ENCODE data around the gene CHRNB4.
A peak's percentile ranks its signal among the peaks of the same experiment; 100 is the strongest.
"Not testable (repeated sequence)": the region's sequence is repeated elsewhere in the genome, so short reads cannot be mapped to it uniquely, and the experiment has no call there.

CHRNB4 gene

DNA sequence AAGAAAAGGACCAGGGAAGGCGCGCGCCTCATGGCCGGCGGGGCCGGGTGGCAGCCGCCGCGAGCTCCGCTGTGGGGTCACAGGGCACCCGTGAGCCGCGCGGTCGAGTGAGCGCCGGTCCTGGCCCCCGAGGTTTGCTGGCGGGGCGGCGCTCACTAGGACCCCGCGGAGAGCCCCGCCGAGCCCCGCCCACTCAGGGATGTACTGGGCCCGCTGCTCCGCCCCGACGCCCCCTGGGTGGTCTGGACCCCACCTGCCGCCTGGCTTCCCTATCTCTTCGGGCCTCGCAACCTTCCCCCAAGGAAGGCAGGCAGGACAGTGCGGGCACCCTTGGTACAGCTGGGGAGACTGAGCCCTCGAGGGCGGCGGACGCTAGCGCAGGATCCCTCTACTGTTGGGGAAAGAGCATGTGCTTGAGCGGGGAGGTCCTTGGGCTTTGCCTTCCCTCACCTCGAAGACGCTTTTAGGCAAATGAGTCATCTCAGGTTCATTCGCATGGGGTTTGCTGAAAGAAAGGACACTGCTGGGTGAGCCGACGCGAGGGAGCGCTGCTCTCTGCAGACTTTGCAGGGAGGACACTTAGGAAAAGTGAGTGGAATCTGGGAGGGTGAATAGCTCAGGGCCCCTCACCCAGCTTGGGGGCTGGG, at the start of gene CHRNB4:
Gene CHRNB4 (minus strand): TSS at position 109 of the 647 bp plus-strand sequence. CDS start 77 bp downstream, at position 32.
- peak; percentile 20 for DNase-seq

- DNase-seq, result no peak
These were observed 48.6 kb upstream of the CHRNB4 start for GRCh38 chr15:78689626-78690025.

DNA sequence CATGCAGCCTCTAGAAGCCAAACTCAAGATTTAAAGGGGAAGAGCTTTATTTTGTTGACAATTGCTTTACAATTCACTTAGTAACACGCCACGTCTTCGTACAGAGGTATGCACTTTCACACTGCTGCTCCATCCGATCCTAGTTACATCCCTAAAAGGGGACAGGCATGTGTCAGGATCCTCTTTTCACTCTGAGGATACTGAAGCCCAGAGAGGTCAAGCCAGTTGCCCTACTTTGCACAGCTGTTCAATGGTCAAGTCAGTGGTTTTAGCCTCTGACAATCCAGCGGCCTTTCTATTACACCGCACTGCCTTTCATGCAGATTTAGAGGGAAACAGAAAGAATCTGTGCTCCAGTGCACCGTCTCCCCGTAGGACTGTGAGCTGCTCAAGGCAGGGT, 44.9 kb upstream of the CHRNB4 start:
- DNase-seq, result no peak

- no peak for DNase-seq
These were observed 44.3 kb upstream of the CHRNB4 start for GRCh38 chr15:78685159-78685921.

DNA sequence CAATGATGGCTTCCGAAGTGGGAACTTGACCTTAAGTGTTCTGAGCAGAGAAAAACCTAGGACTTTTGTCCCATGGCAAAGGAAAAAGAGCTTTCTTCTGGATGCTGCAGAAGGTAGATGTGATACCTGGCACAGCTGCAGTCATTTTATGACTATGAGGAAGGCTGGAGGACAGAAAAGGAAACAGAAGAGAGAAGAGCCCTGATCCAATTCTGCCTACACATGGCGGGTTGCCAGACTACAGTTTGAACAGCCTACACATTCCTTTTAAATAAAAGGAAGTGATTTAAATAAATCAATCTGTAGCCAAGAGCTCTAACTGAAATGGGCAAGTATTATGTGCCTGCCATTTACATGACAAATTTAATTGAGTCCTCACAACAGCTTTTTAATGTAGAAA, 43.6 kb upstream of the CHRNB4 start:
- DNase-seq, result peak; percentile 3

GRCh38 chr15:78683599-78683998, 42.6 kb upstream of the CHRNB4 start:
- DNase-seq, result not testable (repeated sequence)

DNA sequence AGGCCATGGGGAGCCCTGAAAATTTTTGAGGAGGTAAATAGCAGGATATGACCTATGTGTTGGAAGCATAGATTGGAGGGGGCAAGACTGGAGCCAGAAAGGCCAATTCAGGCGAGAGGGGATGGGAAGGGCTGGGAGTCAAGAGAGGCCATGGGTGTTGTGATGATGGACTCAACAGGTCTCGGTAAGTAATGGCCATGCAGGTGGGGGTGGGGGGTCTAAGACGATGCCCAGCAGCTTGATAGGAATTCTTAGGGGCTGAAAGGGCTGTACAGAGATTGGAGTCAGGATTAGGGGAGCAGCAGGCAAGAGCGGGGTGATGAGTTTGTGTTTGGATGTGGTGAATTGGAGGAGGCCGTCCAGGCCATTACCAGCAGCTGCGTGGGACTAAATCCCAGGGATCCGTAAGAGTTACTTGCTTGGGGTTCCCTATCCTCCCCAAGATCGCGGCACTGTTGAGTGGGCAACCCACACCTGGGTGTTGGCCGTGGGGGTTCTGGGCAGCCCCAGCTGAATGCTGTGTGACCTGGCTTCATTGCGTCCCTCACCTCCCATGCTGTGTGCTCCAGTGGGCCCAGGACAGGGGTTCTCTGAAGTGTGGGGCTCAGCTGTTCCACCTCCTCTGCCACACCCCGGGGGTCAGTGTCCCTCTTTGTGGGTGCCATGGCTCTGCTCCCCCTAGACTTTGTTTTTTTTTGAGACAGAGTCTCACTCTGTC, 41.8 kb upstream of the CHRNB4 start:
- DNase-seq, result no peak

- DNase-seq, result no peak
These were observed 41.1 kb upstream of the CHRNB4 start for GRCh38 chr15:78682004-78682651.

DNA sequence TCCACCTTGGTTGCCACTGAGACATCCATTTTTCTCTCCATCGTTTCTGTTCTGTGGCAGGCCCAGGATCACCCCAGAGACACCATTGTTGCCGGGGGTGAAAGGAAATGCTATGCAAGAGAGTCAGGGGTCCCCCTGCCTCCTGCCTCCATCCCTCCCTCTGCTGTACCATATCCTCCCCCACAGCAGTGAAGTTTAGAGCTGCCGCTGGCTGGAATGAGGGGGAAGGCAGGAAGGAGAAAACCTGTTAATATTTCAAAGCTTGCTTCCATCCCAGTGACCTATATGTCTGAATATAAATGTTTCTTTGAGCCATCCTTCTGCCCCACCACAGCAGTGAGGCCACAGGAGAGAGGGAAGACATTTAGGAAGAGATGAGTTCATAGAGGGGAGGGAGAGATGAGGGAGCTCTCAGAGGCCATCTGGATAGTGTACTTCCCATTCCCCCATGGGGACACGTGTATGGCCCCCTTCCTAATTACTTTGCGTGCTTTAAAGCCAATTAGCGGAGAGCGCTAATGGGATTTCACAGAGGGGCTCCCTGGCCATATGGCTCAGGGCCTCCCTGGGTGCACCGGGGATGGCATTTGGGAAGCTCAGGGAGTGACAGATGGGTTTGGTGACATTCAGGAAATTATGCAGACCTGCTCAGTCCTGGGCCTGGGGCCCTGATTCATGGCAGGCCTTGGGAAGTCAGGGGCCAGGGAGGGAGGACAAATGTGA, 40.4 kb upstream of the CHRNB4 start:
- no peak for DNase-seq

DNA sequence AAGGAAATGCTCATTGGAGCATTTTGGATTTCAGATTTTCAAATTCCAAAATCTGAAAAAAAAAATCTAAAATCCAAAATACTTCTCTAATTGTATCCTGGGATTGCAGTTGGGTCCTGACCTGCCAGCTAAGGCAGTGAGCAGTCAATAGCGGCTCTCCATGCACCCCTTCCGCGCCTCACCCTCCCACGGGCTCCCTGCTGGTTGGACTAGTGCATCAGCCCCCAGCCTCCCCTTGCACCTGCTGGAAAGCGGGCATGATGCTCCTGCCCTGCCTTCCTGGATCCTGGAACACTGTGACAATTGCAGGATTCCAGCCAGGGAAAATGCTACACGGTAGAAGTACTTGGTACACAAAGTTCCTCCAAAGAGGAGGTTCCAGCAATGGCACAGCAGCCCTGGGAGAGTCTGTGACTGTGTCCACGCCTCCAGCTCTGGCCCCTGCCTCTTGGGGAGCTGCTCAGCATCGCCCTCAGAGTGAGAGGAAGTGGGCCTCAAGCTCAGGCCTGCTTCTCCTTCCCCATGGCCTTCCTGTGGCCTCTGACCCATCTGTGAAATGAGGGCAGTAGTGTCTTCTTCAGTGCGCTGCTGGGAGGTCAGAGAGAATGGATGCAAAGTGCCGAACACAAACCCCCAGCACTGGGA, 39.5 kb upstream of the CHRNB4 start:
- DNase-seq, result no peak

- DNase-seq, result no peak
These were observed 38.1 kb upstream of the CHRNB4 start for GRCh38 chr15:78679089-78679511.

- no peak for DNase-seq
These were observed 35.6 kb upstream of the CHRNB4 start for GRCh38 chr15:78676424-78677110.

DNA sequence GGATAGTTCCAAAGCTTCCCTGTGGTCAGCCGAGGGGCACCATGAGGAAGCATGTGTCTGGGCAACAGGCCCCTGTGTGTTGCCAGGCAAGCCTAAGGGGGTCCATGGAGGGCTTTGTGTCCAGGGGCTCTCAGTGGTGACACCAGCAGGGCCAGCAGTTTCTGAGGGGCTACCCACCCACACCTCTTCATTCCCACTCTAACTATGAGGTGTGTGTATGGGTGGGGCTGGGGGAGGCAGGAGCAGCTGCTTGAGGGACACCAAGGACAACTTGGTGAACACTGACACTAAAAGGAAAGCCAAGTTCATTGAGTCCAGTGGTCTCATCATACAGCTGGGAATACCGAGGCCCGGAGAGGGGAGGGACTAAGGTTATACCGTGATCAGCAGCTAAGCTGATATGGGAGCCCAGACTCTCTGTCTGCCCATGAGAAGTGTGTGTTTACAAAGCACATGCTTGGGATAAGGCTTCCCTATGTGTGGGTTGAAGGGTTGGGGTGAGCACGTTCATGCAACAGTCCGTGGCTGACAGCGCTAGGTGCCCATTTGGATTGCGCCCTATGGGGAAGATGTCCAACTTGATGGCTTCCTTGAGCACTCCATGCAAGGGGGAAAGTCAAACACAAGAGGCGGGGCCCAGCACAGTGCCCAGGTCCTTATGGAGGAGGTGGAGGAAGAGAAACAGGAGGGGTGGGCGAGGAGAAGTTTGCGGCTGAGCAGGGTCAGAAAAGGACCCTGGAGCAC, 34.8 kb upstream of the CHRNB4 start:
- no peak for DNase-seq

DNA sequence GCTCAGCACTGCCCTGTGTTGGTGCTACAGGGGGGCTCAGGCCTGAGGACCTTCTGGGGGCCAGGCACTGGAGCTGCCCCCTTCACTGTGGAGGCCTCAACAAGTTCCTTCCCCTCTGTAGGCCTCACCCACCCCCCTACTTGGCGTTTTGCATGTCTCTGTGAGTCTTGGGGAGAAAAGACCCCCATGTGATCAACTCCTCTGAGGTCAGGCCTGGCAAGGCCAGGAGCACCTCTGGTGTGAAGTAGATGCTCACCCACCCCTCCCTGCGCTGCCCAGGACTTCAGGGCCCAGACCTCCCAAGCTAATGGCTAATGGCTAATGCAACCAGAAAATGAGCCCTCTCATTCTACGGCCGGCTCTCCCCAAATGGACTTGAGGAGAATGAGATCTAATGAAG, 34.2 kb upstream of the CHRNB4 start:
- DNase-seq, result no peak

GRCh38 chr15:78673917-78674444, 33.0 kb upstream of the CHRNB4 start:
- no peak for DNase-seq

DNA sequence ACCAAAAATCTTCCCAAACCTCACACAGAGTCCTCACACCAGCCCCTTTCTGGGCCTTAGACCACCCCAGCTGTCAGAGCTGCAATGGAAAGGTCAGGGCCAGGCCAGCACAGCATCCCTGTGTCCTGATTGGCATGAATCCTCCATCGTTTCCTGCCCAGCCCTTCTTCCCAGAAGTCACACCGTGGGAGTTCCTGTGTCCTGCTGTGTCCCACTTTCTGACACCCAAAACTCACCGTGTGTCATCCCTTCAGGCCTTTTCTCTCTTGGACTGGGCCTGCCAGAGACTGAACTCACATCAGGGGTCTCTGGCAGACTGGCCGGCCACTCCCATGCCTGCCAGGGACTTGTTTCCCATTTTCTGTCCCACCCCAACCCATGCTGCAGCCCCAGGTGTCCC, 32.5 kb upstream of the CHRNB4 start:
- DNase-seq, result no peak

GRCh38 chr15:78672285-78673014, 31.4 kb upstream of the CHRNB4 start:
- DNase-seq, result no peak

- no peak for DNase-seq
These were observed 30.7 kb upstream of the CHRNB4 start for GRCh38 chr15:78671626-78672211.

DNA sequence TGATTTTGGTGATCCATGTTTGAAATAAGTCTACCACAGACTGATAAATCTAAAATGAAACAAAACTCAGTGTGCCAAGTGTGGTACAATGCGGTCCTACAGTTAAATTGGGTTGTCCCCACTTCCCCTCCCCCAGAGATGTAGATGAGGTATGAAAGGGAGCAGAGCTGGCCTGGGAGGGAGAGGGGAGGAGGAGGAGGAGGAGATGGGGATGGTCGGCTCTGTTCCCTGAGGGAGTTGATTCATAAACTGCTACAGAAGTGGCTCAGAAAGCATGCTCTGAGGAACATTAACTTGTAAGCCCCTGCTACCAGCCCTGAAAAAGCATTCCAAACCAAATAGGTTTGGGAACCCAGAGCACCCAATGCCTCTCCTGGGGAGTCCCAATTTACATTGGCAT, 28.0 kb upstream of the CHRNB4 start:
- DNase-seq, result no peak
